Measurements from ENCODE around the gene ADAMTS2. TPM values are rescaled to one million over a fixed set of nuclear protein-coding genes. Genes with fewer than 3 reads are reported as not detected.

The ADAMTS2 gene
- total RNA-seq, 1 experiment from 2014 or later, result not detected

GRCh38 chr5:179122411-179123108, 222.7 kb downstream of the ADAMTS2 start:
- no peak for DNase-seq (ENCODE audit: low read depth, low spot score)
- in situ Hi-C loops (cut with HindIII; ENCODE audit: low pct_unique_long_range_greater_than_20kb, low sequenced_read_pairs), result no loop called here

- no peak for DNase-seq (ENCODE audit: low read depth, low spot score)
- in situ Hi-C loops (cut with HindIII; ENCODE audit: low pct_unique_long_range_greater_than_20kb, low sequenced_read_pairs), result no loop called here
Measured at GRCh38 chr5:179121667-179122111, 223.6 kb downstream of the ADAMTS2 start.

- DNase-seq (ENCODE audit: low read depth, low spot score), result no peak
- in situ Hi-C loops (cut with HindIII; ENCODE audit: low pct_unique_long_range_greater_than_20kb, low sequenced_read_pairs), result no loop called here
Measured at GRCh38 chr5:179120951-179121666, 224.2 kb downstream of the ADAMTS2 start.

GRCh38 chr5:179120421-179120861, 224.8 kb downstream of the ADAMTS2 start:
- in situ Hi-C loops (cut with HindIII; ENCODE audit: low pct_unique_long_range_greater_than_20kb, low sequenced_read_pairs), result no loop called here
- DNase-seq (ENCODE audit: low read depth, low spot score), result no peak

- in situ Hi-C loops (cut with HindIII; ENCODE audit: low pct_unique_long_range_greater_than_20kb, low sequenced_read_pairs), result no loop called here
- DNase-seq (ENCODE audit: low read depth, low spot score), result no peak
Measured at GRCh38 chr5:179119415-179120170, 225.7 kb downstream of the ADAMTS2 start.

GRCh38 chr5:179118756-179119414, 226.4 kb downstream of the ADAMTS2 start:
- in situ Hi-C loops (cut with HindIII; ENCODE audit: low pct_unique_long_range_greater_than_20kb, low sequenced_read_pairs), result no loop called here
- no peak for DNase-seq (ENCODE audit: low read depth, low spot score)

- no peak for DNase-seq (ENCODE audit: low read depth, low spot score)
- in situ Hi-C loops (cut with HindIII; ENCODE audit: low pct_unique_long_range_greater_than_20kb, low sequenced_read_pairs), result no loop called here
Measured at GRCh38 chr5:179118338-179118737, 226.9 kb downstream of the ADAMTS2 start.

GRCh38 chr5:179115845-179116524, 229.3 kb downstream of the ADAMTS2 start:
- in situ Hi-C loops (cut with HindIII; ENCODE audit: low pct_unique_long_range_greater_than_20kb, low sequenced_read_pairs), result no loop called here

GRCh38 chr5:179115307-179115706, 230.0 kb downstream of the ADAMTS2 start:
- no peak for DNase-seq (ENCODE audit: low read depth, low spot score)
- in situ Hi-C loops (cut with HindIII; ENCODE audit: low pct_unique_long_range_greater_than_20kb, low sequenced_read_pairs), result no loop called here

More at GRCh38 chr5:179115845-179116524, 229.3 kb downstream of the ADAMTS2 start:
- no peak for DNase-seq (ENCODE audit: low read depth, low spot score)

- in situ Hi-C loops (cut with HindIII; ENCODE audit: low pct_unique_long_range_greater_than_20kb, low sequenced_read_pairs), result no loop called here
- no peak for DNase-seq (ENCODE audit: low read depth, low spot score)
Measured at GRCh38 chr5:179114756-179115155, 230.5 kb downstream of the ADAMTS2 start.

- DNase-seq (ENCODE audit: low read depth, low spot score), result no peak
- in situ Hi-C loops (cut with HindIII; ENCODE audit: low pct_unique_long_range_greater_than_20kb, low sequenced_read_pairs), result no loop called here
Measured at GRCh38 chr5:179113945-179114641, 231.2 kb downstream of the ADAMTS2 start.

GRCh38 chr5:179113143-179113530, 232.1 kb downstream of the ADAMTS2 start:
- in situ Hi-C loops (cut with HindIII; ENCODE audit: low pct_unique_long_range_greater_than_20kb, low sequenced_read_pairs), result no loop called here
- no peak for DNase-seq (ENCODE audit: low read depth, low spot score)

GRCh38 chr5:179112469-179113142, 232.7 kb downstream of the ADAMTS2 start:
- DNase-seq (ENCODE audit: low read depth, low spot score), result no peak
- in situ Hi-C loops (cut with HindIII; ENCODE audit: low pct_unique_long_range_greater_than_20kb, low sequenced_read_pairs), result no loop called here

GRCh38 chr5:179111267-179112207, 233.7 kb downstream of the ADAMTS2 start:
- in situ Hi-C loops (cut with HindIII; ENCODE audit: low pct_unique_long_range_greater_than_20kb, low sequenced_read_pairs), result no loop called here
- no peak for DNase-seq (ENCODE audit: low read depth, low spot score)

- DNase-seq (ENCODE audit: low read depth, low spot score), result no peak
- in situ Hi-C loops (cut with HindIII; ENCODE audit: low pct_unique_long_range_greater_than_20kb, low sequenced_read_pairs), result no loop called here
Measured at GRCh38 chr5:179110528-179110927, 234.7 kb downstream of the ADAMTS2 start.
